ENCODE results near the gene COASY. TPM values are rescaled to one million over a fixed set of nuclear protein-coding genes. Genes with fewer than 3 reads are reported as not detected.

The COASY gene
- total and polyA plus RNA-seq, 2 of the 4 experiments (the other 2 are of a cell fraction): 10.6 to 44.0 TPM

DNA sequence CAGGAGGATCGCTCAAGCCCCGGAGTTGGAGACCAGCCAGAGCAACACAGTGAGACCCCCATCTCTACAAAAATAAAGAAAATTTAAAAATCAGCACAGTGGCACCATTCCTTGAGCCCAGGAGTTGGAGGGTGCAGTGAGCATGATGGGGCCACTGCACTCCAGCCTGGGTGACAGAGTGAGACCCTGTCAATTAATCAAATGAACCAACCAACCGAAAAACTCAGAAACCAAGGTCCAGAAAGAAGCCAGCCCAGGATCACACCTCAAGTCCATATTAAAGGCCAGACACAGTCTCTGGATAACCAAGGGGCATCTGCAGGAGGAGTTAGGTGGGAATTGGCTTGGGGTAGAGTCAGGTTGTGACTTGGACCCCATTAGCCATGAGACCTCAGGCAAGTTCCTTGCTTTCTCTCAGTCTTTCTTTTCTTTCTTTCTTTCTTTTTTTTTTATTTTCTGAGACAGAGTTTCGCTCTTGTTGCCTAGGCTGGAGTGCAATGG is 6.8 kb upstream of the COASY start:
- in situ Hi-C loops (cut with MboI; ENCODE audit: low sequenced_read_pairs) (no loop called here), intact Hi-C loops (cut with micrococcal nuclease) (no loop called here), dilution Hi-C loops (cut with HindIII; ENCODE audit: low sequenced_read_pairs, unreplicated experiment) (no loop called here)
- no peaks in the 10 kb centered on the region for H3K9me1 ChIP-seq (ENCODE audit: insufficient read depth, low read length)
- H3K14ac ChIP-seq (replicated peaks; ENCODE audit: low read depth, low read length): peak overlapping the region; percentile 93
- peaks cover 5% of the 10 kb centered on the region for H3K4me1 ChIP-seq (ENCODE audit: control insufficient read depth, insufficient read depth, low read length)
- peak overlapping the region; percentile 78 for H3K56ac ChIP-seq (ENCODE audit: extremely low read depth, insufficient read depth, low read length)
- H3K4ac ChIP-seq (ENCODE audit: low read depth, low read length): peak overlapping the region; percentile 87
- DNase-seq (no peak), ATAC-seq (ENCODE audit: low read depth) (peak; percentile 1)
- peak overlapping the region; percentile 79 for H3K18ac ChIP-seq (ENCODE audit: low read depth, low read length)
- H4K20me1 ChIP-seq (ENCODE audit: insufficient read depth, low read length): no peaks in the 10 kb centered on the region
- no CpG with 5 or more reads among the region's 4 CpGs for WGBS, 2 experiments (ENCODE audit: extremely low coverage in 2 of 2, insufficient read length in 1 of 2)
- H3K23ac ChIP-seq (ENCODE audit: low read depth, low read length): peak overlapping the region; percentile 89
- H2BK120ac ChIP-seq (ENCODE audit: low read depth, low read length): peak overlapping the region; percentile 56; the same call in 1 of the 2 replicates
- peaks cover 11 to 45% of the 10 kb centered on the region in 2 experiments for H3K79me1 ChIP-seq (ENCODE audit: low read depth in 1 of 2, low read length in 2 of 2)
- H3K27me3 ChIP-seq (ENCODE audit: control insufficient read depth, insufficient read depth, low read length): no peaks in the 10 kb centered on the region
- H4K91ac ChIP-seq (ENCODE audit: insufficient read depth, low read depth, low read length): peak overlapping the region; percentile 84
- peak overlapping the region; percentile 83 for H2BK5ac ChIP-seq (ENCODE audit: low read depth, low read length, poor library complexity, severe bottlenecking)
- H3K36me3 ChIP-seq (ENCODE audit: control insufficient read depth, insufficient read depth, low read length): peaks cover 4% of the 10 kb centered on the region; the same call in 1 of the 2 replicates
- peak overlapping the region; percentile 88 for H3K4me2 ChIP-seq (ENCODE audit: low read depth, low read length)
- H4K5ac ChIP-seq (ENCODE audit: low read depth, low read length): peak overlapping the region; percentile 95
- H2BK15ac ChIP-seq (ENCODE audit: low read depth, low read length): no peak overlapping the region
- H2AK5ac ChIP-seq (ENCODE audit: low read depth, low read length): peak overlapping the region; percentile 96
- H2AFZ ChIP-seq (replicated peaks; ENCODE audit: low read length, poor library complexity): peak overlapping the region; percentile 90
- H3K9me3 ChIP-seq (ENCODE audit: control insufficient read depth, insufficient read depth, low read length): no peaks in the 10 kb centered on the region
- H3K27ac ChIP-seq (ENCODE audit: insufficient read depth, low read length): peak overlapping the region; percentile 98
- H2AK9ac ChIP-seq (replicated peaks; ENCODE audit: low read depth, low read length, poor library complexity): peak overlapping the region; percentile 90
- ChIA-PET CTCF (no interaction called here), POLR2A (ENCODE audit: unreplicated experiment) (no interaction called here)
- no peak overlapping the region for H2BK20ac ChIP-seq (ENCODE audit: low read depth, low read length)
- peak overlapping the region; percentile 95 for H3K4me3 ChIP-seq (ENCODE audit: insufficient read depth, low read depth, low read length)
- H4K8ac ChIP-seq (ENCODE audit: low read depth in 2 of 2, low read length in 2 of 2): peak overlapping the region; percentile 97 to 98
- no peak for TF ChIP-seq FOS (IDR thresholded peaks at IDR 0.05; ENCODE audit: low read depth, low read length)
- TF ChIP-seq, protein P1, sequence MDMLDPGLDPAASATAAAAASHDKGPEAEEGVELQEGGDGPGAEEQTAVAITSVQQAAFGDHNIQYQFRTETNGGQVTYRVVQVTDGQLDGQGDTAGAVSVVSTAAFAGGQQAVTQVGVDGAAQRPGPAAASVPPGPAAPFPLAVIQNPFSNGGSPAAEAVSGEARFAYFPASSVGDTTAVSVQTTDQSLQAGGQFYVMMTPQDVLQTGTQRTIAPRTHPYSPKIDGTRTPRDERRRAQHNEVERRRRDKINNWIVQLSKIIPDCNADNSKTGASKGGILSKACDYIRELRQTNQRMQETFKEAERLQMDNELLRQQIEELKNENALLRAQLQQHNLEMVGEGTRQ (IDR thresholded peaks at IDR 0.05; ENCODE audit: low read depth, low read length): no peak
- TF ChIP-seq MXI1 (IDR thresholded peaks at IDR 0.05; ENCODE audit: borderline replicate concordance, low read depth, low read length): no peak
- TF ChIP-seq POLR2A (IDR thresholded peaks at IDR 0.05; ENCODE audit: low read depth, low read length): no peak
- no peak for TF ChIP-seq MAZ (IDR thresholded peaks at IDR 0.05; ENCODE audit: borderline replicate concordance, low read depth, low read length)
- TF ChIP-seq RAD21 (IDR thresholded peaks at IDR 0.05; ENCODE audit: low read length): no peak
- TF ChIP-seq CHD1 (IDR thresholded peaks at IDR 0.05; ENCODE audit: low read depth, low read length): no peak
- TF ChIP-seq NFE2L2 (IDR thresholded peaks at IDR 0.05; ENCODE audit: low read depth, low read length): no peak
- TF ChIP-seq, protein P2, sequence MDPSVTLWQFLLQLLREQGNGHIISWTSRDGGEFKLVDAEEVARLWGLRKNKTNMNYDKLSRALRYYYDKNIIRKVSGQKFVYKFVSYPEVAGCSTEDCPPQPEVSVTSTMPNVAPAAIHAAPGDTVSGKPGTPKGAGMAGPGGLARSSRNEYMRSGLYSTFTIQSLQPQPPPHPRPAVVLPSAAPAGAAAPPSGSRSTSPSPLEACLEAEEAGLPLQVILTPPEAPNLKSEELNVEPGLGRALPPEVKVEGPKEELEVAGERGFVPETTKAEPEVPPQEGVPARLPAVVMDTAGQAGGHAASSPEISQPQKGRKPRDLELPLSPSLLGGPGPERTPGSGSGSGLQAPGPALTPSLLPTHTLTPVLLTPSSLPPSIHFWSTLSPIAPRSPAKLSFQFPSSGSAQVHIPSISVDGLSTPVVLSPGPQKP (IDR thresholded peaks at IDR 0.05; ENCODE audit: borderline replicate concordance, low read depth, low read length): no peak
- TF ChIP-seq CEBPB (IDR thresholded peaks at IDR 0.05; ENCODE audit: low read depth, low read length): no peak
- no peak for TF ChIP-seq MAFK (IDR thresholded peaks at IDR 0.05; ENCODE audit: low read depth, low read length)
- no peak for TF ChIP-seq RCOR1 (IDR thresholded peaks at IDR 0.05; ENCODE audit: insufficient replicate concordance, low read length)
- TF ChIP-seq, protein P3, sequence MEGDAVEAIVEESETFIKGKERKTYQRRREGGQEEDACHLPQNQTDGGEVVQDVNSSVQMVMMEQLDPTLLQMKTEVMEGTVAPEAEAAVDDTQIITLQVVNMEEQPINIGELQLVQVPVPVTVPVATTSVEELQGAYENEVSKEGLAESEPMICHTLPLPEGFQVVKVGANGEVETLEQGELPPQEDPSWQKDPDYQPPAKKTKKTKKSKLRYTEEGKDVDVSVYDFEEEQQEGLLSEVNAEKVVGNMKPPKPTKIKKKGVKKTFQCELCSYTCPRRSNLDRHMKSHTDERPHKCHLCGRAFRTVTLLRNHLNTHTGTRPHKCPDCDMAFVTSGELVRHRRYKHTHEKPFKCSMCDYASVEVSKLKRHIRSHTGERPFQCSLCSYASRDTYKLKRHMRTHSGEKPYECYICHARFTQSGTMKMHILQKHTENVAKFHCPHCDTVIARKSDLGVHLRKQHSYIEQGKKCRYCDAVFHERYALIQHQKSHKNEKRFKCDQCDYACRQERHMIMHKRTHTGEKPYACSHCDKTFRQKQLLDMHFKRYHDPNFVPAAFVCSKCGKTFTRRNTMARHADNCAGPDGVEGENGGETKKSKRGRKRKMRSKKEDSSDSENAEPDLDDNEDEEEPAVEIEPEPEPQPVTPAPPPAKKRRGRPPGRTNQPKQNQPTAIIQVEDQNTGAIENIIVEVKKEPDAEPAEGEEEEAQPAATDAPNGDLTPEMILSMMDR (conservative IDR thresholded peaks at IDR 0.05; ENCODE audit: low read depth, low read length): no peak
- no peak for TF ChIP-seq SMC3 (IDR thresholded peaks at IDR 0.05; ENCODE audit: low read depth, low read length)
- no peak for TF ChIP-seq RFX5 (IDR thresholded peaks at IDR 0.05; ENCODE audit: low read depth, low read length)
- TF ChIP-seq BHLHE40 (IDR thresholded peaks at IDR 0.05; ENCODE audit: low read depth, low read length): no peak
- no TSS peak for BruUV-seq (replicated peaks)
- peak overlapping the region; percentile 98 for H3K9ac ChIP-seq (ENCODE audit: low read depth, low read length)

Measured in IMR-90 (cell line).